GM18502 (cell line): ENCODE results near the gene MAGI3.
"Not testable (repeated sequence)": the region's sequence is repeated elsewhere in the genome, so short reads cannot be mapped to it uniquely, and the experiment has no call there.

Experiments used
- ATAC-seq: cut with Tn5 transposase; IDR thresholded peaks from one replicate; pipeline ENCODE4 v1.9.1; 2021; ENCODE audit warnings: mild to moderate bottlenecking; ENCODE audit not compliant: unreplicated experiment, poor library complexity

The MAGI3 gene

DNA sequence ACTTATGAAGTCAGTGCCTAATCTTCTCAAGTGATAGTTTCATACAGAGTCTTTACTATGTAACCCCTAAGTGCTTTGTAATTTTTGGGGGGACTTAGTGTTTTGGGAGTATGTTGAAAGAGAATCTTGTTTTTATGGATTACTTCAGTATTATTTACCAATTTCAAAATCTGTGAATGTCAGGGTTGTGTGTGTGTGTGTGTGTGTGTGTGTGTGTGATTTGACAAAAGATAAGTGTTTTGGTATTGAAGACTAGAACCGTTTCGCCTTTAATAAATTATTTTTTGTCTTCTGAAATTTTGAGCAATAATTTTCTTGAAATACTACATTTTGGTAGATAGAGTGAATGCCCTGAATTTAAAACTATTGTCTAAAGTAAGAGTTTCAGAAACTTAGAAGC is 5.8 kb downstream of the MAGI3 start:
- ATAC-seq, result no peak

DNA sequence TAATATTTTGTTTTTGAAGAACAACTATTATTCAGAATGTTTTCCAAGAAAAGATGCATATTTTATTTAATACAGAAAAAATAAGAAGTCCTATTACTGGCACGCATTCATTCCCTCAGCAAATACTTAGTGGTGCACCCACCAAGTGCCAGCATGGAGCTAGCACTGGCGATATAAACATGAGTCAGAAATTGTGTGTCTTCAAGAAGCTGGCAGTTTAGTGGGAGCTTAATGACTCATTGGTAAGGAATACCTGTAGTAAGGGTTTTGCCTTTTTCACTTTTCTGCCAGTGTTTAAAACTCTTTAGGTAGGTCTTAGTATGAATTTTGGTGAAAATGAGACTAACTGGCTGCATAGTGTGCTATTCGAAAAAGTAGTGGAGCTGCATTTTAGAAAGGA is 6.3 kb downstream of the MAGI3 start:
- ATAC-seq, result no peak

DNA sequence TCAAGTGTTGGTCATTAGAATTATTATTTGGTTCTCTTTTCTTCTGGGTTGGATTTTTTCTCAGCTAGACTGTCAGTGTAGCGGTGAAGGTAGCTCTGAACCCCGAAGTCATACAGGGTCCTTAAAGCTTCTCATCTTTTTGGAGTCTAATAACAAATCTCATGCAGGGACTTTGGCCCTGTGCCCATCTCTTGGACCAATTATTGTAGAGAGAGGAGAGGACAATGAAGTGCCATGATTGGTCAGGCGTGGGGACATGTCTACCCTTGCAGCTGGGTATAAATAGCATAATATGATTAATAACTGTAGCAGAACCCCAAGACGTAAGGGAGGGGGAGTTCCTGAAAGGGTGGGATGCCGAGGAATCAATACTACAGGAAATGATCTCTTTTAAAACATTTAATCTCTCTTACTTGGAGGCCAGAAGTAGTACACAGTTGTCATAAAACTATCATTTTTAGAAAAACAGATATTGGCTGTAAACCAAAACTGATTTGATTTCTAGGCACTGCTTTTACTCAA is 8.8 kb downstream of the MAGI3 start:
- no peak for ATAC-seq

DNA sequence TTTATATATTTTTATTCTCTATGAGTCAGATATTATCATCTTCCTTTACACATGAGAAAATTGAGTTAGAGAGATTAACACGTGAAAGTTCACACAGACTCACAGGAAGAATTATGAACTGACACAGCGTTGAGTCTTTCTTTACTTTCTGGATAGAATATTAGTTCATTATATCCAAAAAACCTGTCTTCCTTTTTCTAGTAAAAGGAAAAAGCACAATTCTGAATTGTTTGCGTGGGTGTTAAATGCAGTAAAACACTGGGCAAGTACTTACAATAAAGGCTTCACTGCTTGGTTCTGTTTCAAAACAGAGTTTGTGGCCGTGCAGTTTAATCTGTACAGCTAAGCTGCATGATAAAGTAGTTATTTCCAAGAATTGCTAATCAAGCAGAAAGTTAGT is 10.8 kb downstream of the MAGI3 start:
- no peak for ATAC-seq

DNA sequence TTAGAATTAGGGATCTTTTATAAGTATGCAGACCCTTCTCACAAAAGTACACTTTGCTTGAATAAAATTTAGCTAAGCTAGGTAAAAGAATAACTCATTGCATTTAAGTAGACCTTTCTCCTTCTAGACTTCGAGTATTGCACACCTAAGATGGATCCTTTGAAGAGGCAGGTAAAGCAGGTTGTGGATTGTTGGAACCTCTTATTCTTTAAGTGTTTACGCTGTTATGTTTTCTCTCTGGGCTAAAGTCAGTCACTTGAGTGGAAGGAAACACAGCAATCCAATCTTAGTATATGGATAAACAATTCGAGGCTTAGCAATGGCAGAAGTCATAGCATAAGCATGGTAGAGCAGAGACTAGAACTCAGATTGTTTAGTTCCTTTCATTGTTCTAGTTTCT is 11.4 kb downstream of the MAGI3 start:
- ATAC-seq, result no peak

DNA sequence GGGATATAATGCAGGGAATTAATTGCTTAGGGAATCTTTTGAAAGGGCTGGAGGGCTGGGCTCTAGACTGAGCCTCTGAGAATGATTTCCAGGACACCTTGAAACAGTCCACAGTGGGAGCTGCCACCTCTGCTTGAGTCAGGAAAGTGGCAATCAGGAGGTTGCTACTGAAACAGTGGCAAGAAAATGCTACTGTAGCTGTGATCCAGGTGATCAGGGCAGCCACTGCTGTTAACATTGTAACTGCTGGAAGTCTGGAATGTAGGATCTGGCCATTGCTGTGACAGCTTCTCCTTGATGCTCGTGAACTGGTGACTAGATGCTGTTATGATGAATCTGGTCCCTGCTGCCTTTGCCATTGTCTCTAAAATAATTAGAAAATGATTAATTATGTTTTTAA is 12.8 kb downstream of the MAGI3 start:
- no peak for ATAC-seq

DNA sequence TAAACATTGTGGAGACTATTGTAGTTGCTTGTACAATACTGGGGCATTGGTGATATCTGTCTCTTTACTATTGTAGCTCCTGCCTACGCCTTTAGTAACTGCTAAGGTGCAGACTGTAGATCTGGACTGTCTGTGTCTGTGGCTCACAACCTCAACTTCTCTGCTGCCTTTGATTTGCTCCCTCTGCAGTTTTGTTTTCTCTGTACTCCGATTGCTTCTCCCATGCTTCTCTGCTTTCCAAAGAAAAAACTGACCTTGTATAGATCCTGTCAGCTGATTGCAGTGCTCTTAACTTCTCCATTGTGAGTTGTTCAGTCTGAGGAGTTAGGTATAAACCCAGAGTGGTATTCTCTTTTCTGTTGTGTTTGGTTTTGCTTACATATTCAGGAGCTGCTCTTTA is 15.3 kb downstream of the MAGI3 start:
- ATAC-seq, result no peak

DNA sequence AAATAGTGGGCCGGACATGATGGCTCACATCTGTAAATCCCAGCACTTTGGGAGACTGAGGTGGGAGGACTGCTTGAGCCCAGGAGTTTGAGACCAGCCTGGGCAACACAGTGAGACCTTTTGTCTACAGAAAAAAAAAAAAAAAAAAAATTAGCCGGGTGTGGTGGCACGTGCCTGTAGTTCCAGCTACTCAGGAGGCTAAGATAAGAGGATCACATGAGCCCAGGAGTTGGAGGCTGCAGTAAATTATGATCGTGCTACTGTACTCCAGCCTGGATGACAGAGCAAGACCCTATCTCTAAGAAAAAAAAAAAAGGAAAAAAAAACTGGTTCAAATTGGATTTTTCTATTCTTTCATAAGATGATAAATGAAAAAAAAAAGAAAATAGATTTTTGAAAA is 15.8 kb downstream of the MAGI3 start:
- not testable (repeated sequence) for ATAC-seq

GRCh38 chr1:113409363-113409762 is 19.0 kb downstream of the MAGI3 start:
- ATAC-seq, result no peak

DNA sequence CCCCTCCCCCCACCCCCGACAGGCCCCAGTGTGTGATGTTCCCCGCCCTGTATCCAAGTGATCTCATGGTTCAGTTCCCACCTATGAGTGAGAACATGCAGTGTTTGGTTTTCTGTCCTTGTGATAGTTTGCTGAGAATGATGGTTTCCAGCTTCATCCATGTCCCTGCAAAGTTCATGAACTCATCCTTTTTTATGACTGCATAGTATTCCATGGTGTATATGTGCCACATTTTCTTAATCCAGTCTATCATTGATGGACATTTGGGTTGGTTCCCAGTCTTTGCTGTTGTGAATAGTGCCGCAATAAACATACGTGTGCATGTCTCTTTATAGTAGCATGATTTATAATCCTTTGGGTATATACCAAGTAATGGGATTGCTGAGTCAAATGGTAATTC is 21.7 kb downstream of the MAGI3 start:
- not testable (repeated sequence) for ATAC-seq

DNA sequence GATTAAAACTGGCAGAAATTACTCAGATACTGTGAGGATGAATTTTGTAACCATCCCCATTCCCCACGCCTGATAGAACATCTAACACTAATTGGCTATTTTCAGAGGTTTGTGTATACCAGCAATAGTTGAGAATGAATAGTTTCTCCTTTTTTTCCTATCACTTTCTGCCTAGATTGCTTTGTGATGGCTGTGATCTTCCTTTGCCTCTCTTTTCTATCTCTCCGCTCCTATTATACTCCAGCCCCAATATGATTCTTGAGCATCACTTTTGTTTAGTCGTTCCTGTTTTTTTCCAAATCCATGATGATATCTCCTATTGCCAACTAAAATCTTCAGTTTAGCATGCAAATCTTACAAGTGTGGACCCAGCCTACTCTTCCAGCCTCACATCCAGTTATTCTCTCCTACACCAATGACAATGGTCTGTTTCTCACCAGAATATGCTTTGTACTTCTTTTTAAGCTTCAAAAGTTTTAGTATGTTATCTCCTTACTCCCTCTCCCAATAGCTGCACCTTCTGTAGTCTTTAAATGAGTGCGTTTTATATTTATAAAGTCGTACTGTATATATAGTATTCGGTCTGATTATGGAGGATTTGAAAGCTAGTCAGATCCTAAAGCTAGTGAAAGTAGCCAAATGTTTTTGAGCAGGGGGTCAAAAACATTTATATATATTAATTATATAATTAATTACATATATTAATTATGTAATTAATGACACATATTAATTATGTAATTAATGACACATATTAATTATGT is 25.2 kb downstream of the MAGI3 start:
- ATAC-seq, result no peak

GRCh38 chr1:113416071-113416470 is 25.8 kb downstream of the MAGI3 start:
- ATAC-seq, result not testable (repeated sequence)

DNA sequence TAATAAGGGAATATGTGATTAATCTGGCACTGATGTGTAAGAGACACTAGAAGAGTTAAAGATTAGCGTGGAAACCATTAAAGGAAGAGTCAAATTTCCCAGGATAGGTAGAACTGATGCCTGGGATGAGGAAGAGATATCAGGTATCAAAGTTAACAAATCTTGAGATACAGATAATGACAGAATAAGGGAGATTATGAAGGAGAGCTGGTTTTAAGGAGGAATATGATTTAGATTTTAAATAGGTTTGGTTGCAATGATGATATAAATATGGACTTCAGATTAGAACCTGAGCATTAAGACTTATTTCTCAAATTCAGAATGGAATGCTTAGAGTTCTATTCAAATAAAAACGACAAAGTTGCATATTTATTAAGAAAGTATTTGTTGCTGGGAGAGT is 26.2 kb downstream of the MAGI3 start:
- ATAC-seq, result no peak

GRCh38 chr1:113422315-113423068 is 32.2 kb downstream of the MAGI3 start:
- no peak for ATAC-seq

DNA sequence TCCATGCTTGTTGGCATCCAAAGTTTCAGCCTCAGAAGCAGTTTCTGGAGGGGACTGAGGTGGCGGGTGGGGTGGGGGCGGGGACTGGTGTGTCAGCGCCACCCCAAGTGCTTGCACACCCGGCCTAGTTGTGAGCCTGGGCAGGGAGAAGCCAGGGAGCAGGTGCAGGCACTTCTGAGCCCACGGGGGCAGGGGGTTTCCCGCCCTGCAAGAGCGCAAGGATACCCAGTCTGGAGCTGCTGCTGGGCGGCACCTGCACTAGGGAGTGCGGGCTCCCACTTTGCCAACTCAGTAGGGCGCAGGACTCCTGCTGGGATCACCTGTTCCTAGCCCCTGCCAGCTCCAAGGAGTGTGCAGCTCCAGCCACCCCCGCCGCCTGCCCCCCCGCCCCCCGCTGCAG is 33.5 kb downstream of the MAGI3 start:
- ATAC-seq, result no peak

DNA sequence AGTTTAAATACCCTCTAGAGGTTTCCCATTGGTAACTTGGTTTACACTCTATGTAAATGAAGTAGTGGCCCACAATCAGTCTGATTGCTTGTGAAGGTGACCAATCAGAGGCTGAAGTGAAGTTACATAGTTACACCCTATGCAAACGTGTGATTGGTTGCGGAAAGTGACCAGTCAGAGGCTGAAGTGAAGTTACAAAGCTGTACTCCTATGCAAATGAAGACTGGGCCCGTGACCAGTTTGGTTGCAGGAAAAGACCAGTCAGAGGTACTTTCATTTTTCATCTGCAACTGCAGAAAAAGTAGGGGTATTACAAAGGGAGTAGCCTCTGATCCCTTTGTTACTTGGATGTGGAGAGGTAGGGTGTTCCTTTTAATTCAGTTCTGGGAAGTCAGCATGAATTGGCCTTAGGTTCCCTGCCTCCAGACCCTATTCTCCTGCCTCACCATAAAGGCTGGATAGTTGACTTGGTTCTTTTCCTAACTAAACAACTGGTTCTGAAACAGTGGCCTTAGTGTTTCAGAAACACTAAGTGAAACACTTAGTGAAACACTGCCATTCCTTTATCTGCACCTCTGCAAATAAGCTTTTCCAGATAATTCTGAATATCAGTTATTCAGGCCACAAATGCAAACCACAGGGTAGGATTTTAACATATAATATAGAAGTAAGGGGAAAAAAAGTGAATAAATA is 39.3 kb downstream of the MAGI3 start:
- ATAC-seq, result no peak

DNA sequence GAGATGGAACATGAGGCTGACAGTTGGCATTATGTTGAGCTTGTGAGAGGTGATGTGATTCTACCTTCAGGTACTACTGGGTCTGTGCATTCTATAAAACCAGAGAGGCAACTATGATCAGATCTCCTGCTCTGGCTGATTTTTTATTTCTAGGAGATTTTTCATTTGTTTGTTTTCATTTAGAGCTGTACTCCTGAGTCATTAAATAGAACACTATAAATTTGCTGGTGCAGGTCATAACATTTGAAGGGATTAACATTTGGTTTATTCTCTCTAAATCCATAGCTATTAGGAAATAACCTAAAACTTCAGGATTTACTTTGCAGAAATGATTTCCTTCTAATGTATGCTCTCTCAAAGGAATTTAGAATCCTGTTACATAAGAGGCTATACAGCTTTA is 42.9 kb downstream of the MAGI3 start:
- ATAC-seq, result no peak

- ATAC-seq, result no peak
Measured at GRCh38 chr1:113434081-113434873, 44.0 kb downstream of the MAGI3 start.

DNA sequence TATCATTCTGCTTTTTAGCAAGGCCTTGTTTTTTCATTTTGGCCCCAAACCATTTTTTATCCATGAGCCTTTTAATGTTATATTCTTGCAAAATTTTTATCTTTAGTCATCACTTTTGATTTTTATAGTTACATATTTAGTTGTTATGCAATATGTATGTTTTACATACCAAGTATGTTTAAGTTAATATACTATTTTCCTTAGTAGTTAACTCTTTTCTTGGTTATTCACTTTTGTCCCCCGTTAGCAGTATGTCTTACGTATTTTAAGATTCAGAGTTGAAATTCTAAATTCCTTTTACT is 44.5 kb downstream of the MAGI3 start:
- no peak for ATAC-seq

DNA sequence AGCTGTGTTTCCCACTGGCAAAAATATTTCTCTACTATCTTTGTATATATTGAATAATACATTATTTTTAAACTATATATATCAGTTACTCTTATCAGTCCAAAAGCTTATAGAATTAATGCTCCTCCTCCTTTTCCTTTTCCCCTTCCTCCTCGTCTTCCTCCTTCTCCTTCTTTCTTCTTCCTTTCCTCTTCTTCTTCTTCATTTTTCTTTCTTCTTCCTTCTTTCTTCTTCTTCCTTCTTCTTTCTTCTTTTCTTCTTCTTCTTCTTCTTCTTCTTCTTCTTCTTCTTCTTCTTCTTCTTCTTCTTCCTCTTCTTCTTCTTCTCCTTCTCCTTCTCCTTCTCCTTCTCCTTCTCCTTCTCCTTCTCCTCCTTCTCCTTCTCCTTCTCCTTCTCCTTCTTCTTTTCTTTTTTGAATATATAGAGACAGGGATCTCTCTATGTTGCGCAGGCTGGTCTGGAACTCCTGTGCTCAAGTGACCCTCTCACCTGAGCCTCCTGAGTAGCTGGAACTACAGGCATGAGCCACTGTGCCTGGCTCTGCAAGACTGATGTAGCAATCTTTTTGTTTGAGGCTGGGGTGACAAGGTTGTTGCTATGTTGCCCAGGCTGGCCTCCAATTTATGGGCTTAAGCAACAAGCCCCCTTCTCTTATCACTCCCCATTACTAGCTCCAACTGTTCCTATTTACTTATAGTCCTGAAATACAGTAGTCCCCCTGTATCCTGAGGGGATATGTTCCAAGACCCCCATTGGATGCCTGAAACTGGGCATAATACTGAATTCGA is 47.4 kb downstream of the MAGI3 start:
- ATAC-seq, result no peak
